HepG2 (cell line): Measurements from ENCODE around the gene PYURF. TPM values are rescaled to one million over a fixed set of nuclear protein-coding genes. Genes with fewer than 3 reads are reported as not detected.

ENCODE experiments used
- ELF4 ChIP-seq: sonication (generic); formaldehyde crosslinking; IDR thresholded peaks from 2 replicates; pipeline ENCODE4 v1.5.0; 2020; ENCODE audit warnings: missing genetic modification reagents, mild to moderate bottlenecking, moderate library complexity, borderline replicate concordance
- ETV6 ChIP-seq: sonication (generic); formaldehyde crosslinking; conservative IDR thresholded peaks from 2 replicates; pipeline ENCODE4 v1.4.0; 2020; ENCODE audit warnings: missing genetic modification reagents
- GATA4 ChIP-seq: sonication (generic); IDR thresholded peaks from 2 replicates; pipeline ENCODE4 v1.6.1; 2016; ENCODE audit warnings: antibody characterized with exemption, low read depth, borderline replicate concordance
- GMEB1 ChIP-seq: sonication (generic); formaldehyde crosslinking; IDR thresholded peaks from 2 replicates; pipeline ENCODE4 v1.5.1; 2020; ENCODE audit warnings: missing genetic modification reagents, mild to moderate bottlenecking, borderline replicate concordance
- HMGXB3 ChIP-seq: sonication (generic); formaldehyde crosslinking; IDR thresholded peaks from 2 replicates; pipeline ENCODE4 v1.4.0; 2020; ENCODE audit warnings: missing genetic modification reagents, borderline replicate concordance
- NCOA2 ChIP-seq: sonication (generic); formaldehyde crosslinking; IDR thresholded peaks from 2 replicates; pipeline ENCODE4 v1.8.0; 2022; ENCODE audit warnings: inconsistent platforms
- PBX3 ChIP-seq: sonication (generic); formaldehyde crosslinking; IDR thresholded peaks from 2 replicates; pipeline ENCODE4 v1.8.1; 2023; ENCODE audit warnings: missing genetic modification reagents, inconsistent platforms, borderline replicate concordance
- USF2 ChIP-seq, 2 experiments: sonication (generic) in 1 of 2; formaldehyde crosslinking in 1 of 2; IDR thresholded peaks; 2 replicates each; pipeline versions ENCODE4 v1.5.1 to v1.6.1; 2011 to 2020; ENCODE audit warnings: borderline replicate concordance in 1 of 2, low read depth in 1 of 2, low read length in 1 of 2, mild to moderate bottlenecking in 1 of 2, missing genetic modification reagents in 1 of 2, moderate library complexity in 1 of 2
- ZBTB33 ChIP-seq: sonication (generic); formaldehyde crosslinking; IDR thresholded peaks from 2 replicates; pipeline ENCODE4 v1.4.0; 2020; ENCODE audit warnings: missing genetic modification reagents
- ZBTB4 ChIP-seq: sonication (generic); formaldehyde crosslinking; IDR thresholded peaks from 2 replicates; pipeline ENCODE4 v1.4.0; 2020; ENCODE audit warnings: missing genetic modification reagents, mild to moderate bottlenecking, borderline replicate concordance
- polyA plus RNA-seq, 8 experiments: library from polyadenylated mRNA; depleted of rRNA in 3 of 8; stranded (reverse) in 7 of 8; unstranded in 1 of 8; fragments of >200 nt; fragmentation: Illumina TruSeq in 4 of 8; extraction: Trizol in 4 of 8; gene quantifications; 2 replicates each; pipeline versions ENCODE4 v1.2.1 to v1.2.3, GENCODE V29; 2011 to 2016; ENCODE audit warnings: low read depth in 4 of 8, missing spikeins in 1 of 8, mixed read lengths in 1 of 8; ENCODE audit not compliant: insufficient read depth in 1 of 8
- total RNA-seq, 5 experiments: library from RNA; depleted of rRNA; stranded (reverse); fragments of >200 nt; fragmentation: Illumina TruSeq; extraction: Trizol; gene quantifications; 2 replicates each; pipeline ENCODE4 v1.2.3, GENCODE V29; 2016; ENCODE audit warnings: low read depth in 1 of 5

PYURF gene
- total and polyA plus RNA-seq, 2 of the 13 experiments (the other 11 are each of a cell fraction or from before 2014, with no cell fraction given) = 59.9 to 95.2 TPM

GRCh38 chr4:88523325-88524129 lies at the start of gene PYURF (continued):
- peak; percentile 78 for TF ChIP-seq GMEB1 (CRISPR knock-in tag)
- TF ChIP-seq ETV6 = peak; percentile 50; the same call in 1 of the 2 replicates
- TF ChIP-seq USF2 (IDR thresholded peaks at IDR 0.05; ENCODE audit: low read depth, low read length) = no peak
- no peak for TF ChIP-seq USF2 (CRISPR knock-in tag; IDR thresholded peaks at IDR 0.05; ENCODE audit: borderline replicate concordance)
- TF ChIP-seq ZBTB33 (CRISPR knock-in tag) = no peak
- TF ChIP-seq ELF4 (CRISPR knock-in tag) = no peak
- TF ChIP-seq NCOA2 = peak; percentile 57
- TF ChIP-seq PBX3 (CRISPR knock-in tag) = no peak; the same call in 1 of the 2 replicates
- no peak for TF ChIP-seq HMGXB3 (CRISPR knock-in tag)
- peak; percentile 70; the same call in 1 of the 2 replicates for TF ChIP-seq GATA4
- peak; percentile 82; the same call in 1 of the 2 replicates for TF ChIP-seq ZBTB4 (CRISPR knock-in tag)
